GM19043 (cell line): ENCODE results near the gene NUP205.

Experiments
- ATAC-seq: cut with Tn5 transposase; IDR thresholded peaks from one replicate; pipeline ENCODE4 v1.9.1; 2021; ENCODE audit warnings: low read depth; ENCODE audit not compliant: unreplicated experiment

The NUP205 gene, protein sequence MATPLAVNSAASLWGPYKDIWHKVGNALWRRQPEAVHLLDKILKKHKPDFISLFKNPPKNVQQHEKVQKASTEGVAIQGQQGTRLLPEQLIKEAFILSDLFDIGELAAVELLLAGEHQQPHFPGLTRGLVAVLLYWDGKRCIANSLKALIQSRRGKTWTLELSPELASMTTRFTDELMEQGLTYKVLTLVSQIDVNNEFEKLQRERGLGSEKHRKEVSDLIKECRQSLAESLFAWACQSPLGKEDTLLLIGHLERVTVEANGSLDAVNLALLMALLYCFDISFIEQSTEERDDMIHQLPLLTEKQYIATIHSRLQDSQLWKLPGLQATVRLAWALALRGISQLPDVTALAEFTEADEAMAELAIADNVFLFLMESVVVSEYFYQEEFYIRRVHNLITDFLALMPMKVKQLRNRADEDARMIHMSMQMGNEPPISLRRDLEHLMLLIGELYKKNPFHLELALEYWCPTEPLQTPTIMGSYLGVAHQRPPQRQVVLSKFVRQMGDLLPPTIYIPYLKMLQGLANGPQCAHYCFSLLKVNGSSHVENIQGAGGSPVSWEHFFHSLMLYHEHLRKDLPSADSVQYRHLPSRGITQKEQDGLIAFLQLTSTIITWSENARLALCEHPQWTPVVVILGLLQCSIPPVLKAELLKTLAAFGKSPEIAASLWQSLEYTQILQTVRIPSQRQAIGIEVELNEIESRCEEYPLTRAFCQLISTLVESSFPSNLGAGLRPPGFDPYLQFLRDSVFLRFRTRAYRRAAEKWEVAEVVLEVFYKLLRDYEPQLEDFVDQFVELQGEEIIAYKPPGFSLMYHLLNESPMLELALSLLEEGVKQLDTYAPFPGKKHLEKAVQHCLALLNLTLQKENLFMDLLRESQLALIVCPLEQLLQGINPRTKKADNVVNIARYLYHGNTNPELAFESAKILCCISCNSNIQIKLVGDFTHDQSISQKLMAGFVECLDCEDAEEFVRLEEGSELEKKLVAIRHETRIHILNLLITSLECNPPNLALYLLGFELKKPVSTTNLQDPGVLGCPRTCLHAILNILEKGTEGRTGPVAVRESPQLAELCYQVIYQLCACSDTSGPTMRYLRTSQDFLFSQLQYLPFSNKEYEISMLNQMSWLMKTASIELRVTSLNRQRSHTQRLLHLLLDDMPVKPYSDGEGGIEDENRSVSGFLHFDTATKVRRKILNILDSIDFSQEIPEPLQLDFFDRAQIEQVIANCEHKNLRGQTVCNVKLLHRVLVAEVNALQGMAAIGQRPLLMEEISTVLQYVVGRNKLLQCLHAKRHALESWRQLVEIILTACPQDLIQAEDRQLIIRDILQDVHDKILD (N-terminal part only)

DNA sequence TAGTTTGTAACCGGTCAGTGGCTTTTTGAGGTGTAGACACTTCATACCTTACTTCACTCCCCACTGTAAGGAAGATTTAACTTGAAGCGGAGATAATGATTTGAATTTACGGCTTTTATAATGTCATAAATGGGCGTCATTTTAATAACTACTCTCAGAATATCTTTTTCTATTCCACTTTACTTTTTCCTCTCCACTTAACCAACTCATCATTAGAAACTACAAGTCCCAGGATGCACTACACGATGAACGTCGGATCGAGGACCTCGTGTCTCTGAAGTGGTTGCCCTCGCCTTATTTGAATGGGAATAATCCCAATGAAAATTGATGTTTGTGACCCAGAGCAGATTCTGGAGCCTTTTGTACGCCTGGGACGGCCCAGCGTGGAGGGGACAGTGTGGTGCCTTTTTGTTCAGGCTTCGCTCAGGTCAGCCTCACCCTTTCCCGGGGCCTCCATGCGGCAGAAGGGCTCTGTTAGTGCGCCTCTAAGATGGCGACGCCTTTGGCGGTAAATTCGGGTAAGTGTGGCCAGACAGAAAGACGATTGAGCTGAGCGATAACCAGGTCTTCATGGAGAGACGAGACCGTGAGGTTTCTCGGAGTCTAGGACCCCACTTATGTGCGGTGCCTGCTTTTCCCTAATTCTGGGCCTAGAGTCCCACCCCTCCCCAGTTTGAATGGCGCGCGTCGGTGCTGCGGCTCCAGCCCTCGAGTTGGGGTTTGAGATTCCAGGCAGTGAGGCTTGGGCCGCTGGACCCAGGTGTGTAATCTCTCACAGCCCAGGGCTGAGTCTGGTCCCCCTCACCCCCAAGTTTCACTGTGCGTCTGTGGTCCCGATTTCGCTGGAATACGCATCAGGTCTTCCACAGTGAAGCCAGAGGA is at the start of gene NUP205:
NUP205 (plus strand) TSS at position 463 of the 882 bp plus-strand sequence; CDS start at position 491, 28 bp downstream.
- ATAC-seq: peak; percentile 55

DNA sequence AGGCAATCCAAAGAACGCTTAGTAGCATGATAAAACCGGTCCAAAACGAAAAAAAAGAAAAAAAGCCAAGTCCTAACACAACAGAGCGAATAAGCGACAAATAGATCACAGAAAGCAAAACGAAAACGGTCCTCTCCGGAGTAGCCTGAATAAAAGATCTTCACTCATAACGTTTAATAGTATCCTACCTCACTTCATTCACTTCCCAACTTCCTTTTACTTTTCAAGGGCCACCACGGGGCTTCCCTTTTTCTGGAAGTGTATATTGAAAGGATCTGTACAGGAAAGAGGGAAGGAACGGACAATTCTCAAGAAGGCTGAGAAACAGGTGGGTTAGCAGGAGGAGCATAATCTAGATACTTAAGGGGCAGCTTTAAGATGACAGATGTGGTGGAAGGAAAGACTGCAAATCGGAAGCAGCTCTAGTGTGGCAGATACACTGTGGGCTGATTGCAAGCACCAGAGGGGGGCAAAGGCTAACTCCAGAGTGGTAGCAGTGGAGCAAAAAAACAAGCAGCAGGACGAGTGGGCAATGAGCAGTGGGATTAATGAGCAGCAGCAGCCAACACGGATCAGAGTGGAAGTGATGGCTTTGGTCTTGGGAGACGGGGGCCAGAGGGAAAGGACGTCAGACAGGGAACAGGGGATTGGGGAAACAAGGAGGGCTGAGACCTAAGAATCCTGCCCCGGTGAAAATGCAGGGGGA is 48.7 kb upstream of the NUP205 start:
- peak; percentile 28 for ATAC-seq

DNA sequence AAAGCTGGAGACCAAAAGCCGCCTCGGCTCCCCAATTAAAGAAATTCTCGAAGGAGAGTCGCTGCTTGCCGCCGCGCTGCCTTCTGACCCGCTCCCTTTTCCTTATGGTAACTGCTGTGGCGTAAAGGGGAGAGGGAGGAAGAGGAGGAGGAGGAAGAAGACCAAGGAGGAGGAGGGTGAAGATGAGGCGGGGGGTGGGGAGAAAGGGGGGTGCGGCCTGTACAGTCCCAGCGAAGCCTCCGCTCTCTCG is 48.2 kb upstream of the NUP205 start:
- ATAC-seq: no peak

DNA sequence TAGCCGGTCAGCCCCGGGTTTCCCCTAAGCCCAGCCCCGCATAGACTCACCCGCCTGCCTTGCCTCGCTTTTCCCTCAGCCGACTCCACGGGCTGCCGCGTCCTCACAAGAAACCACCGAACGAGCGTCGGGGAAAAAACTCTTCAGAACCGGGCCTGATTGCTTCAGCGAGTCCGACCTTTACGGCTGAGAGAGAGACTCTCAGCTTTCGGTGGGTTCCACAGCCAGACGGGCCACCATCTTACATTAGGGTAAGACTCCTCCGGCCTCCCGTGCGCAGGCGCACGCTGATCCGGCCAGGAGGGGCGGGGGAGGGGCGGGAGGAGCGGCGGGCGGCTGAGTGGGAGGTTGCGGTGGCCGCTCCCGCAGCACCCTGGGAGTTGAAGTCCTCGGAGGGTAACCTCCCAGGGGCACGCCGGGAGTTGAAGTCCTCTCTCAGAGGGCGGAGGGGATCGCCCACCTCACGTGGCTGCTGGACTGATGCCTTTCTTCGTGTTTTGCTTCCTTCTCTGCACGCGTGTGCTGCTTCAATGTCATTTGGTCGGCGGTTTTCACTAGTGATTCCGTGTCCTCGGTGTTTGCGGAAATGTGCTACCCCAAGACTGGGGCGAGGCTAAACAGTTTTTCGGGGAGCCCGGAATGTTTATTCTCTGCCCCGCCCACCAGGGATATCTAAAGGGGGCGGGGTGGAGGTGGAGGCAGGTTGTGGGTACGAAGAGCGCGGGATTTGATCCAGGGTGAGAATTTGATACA is 47.7 kb upstream of the NUP205 start, which contains the start of gene CNOT4:
CNOT4 (minus strand) TSS at position 264 of the 753 bp plus-strand sequence. CDS start 71,771 bp downstream, outside the sequence.
- peak; percentile 92 for ATAC-seq

DNA sequence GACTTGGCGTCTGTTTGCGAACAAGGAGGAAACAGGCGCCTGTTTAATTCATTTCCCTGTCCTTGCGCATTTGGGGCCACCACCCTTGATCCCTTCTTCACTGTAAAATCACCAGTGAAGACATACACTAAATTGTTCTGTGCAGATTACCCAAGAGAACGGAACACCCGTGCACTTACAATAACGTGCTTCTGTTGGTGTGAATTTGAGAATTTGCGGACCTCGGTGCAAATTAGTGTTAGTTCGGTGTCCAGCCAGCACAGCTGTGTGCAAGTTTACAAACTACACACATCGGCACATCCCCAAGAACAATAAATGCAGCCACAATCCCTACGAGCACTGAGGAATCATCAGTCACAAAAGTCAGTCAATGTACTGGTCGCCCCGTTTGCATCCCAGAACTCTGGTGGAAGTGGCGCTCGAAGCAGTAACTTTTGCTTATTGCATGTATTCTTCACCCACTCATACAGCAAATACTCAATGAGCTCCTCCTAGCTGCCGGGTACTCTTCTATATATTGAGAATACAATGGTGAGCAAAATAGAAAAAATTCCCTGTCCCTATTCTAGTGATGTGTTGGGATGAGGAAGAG is 47.0 kb upstream of the NUP205 start:
- no peak for ATAC-seq

DNA sequence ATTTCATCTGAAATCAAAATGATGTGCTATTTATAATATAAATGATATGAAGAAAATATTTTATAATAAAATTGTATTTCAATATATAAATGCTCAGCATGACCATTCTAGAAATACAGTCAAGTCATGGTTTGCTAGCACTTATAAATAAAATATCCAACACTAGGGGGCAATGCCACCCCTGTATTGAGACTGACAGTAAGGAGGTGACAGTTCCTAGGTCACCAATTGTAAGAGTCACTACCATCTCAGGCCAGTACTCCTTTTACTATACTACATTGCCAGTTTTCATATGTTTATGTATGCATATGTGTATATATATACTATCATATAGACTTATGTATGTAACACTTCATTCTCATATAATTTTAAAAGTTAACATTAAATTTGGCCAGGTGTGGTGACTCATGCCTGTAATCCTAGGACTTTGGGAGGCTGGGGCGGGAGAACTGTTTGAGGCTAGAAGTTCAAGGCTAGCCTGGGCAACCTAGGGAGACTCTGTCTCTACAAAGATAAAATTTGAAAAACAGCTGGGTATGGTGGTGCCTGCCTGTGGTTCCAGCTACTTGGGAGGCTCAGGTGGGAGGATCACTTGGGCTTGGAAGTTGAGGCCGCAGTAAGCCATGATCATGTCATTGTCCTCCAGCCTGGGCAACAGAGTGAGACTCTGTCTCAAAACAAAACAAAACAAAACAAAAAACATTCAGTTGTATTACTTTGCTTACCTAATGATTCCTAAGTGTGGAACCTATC is 45.4 kb upstream of the NUP205 start:
- ATAC-seq: peak; percentile 31

DNA sequence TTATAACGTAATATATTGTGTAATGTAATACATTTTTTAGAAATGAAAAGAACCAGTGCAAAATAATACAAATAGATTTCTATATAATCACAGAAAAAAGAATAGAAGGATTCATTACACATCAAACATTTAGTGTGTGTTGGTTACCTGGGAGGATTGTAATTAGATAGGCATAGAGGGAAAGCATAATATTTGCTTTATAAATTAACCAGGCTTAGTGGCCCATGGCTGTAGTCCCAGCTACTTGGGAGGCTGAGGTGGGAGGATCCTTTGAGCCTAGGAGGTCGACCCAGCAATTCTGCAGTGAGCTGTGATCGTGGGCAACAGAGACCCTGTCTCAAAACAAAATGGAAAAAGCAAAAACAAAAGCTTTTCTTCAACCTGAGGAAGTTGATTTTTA is 42.9 kb upstream of the NUP205 start:
- ATAC-seq: no peak

DNA sequence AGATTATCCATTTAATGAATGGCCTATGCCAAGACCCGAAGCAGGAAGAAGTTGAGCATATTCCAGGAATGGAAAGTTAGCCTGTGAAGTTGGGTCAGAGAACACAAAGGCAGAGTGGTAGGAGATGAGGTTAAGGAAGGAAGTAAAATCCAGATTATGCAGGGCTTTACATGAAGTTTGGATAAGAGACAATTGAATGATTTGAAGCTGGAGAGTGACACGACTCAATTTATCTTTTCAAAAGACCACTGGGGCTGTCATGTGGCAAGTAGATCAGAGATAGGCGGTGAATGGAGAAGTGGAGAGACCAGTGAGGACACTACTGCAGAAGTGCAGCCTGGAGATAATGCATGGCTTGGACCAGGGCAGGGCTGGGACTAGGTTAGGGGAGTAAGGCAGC is 40.7 kb upstream of the NUP205 start:
- no peak for ATAC-seq

DNA sequence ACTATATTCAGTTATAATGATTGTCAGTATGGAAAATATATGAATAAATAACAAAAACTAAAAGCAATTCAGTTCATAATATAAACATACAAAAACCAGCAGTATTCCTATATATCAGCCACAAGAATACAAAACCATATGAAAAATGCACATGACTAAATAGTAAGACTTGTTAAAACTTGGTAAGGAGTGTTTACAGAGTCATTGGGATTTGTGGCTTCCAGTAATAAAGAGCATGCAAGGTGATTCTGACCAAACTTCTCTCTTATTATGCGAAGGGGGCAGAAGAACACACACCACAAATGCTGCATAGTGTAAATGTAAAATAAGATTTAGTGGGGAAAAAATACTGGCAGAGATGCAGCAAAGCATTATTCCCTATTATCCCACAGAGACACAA is 39.0 kb upstream of the NUP205 start:
- no peak for ATAC-seq

DNA sequence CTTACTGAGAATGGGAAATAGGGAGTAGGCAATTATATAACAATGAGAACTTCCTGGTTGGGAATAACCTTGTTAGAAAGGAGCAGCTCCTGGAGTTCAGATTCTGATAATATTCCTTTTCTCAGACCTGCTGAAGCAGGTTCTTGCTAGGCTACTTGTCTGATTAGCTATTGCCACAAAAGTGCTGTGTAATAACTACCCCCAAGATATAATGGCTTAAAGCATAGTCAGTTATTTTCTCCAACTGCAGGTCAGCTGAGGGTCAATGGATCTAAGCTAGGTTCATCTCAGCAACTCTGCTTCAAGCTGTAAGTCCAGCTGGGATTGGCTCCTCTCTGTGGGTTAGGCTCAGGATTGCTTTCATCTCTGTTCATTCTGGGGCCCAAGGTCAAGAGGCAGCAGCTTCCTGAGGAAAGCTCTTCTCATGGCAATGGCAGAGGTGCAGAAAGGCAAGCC is 38.5 kb upstream of the NUP205 start:
- ATAC-seq: no peak

DNA sequence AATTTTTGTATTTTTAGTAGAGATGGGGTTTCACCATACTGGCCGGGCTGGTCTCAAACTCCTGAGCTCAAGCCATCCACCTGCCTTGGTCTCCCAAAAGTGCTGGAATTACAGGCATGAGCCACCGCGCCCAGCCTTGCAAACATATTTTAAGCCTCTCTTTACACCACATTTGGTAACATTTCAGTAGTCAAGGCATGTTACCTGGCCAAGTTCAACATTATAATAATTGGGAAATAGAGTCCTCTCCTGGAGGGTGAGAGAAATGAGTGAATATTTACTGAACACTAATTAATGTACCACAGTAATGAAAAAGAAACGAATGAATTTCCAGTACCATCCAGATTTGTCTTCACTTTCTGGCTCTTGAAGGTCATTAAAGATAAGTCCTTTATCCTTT is 37.8 kb upstream of the NUP205 start:
- no peak for ATAC-seq

DNA sequence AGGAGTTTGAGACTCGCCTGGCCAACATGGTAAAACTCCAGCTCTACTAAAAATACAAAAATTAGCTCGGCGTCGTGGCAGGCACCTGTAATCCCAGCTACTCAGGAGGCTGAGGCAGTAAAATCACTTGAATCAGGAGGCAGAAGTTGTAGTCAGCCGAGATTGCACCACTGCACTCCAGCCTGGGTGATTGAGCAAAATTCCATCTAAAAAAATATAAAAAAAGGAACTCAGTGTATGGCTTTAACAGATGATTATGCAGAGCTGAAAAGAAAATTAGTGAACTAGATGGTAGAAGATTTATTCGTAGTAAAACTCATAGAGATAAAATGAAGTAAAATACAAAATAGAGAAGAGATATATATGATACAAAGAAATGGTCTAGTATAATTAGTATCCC is 35.2 kb upstream of the NUP205 start:
- ATAC-seq: no peak

DNA sequence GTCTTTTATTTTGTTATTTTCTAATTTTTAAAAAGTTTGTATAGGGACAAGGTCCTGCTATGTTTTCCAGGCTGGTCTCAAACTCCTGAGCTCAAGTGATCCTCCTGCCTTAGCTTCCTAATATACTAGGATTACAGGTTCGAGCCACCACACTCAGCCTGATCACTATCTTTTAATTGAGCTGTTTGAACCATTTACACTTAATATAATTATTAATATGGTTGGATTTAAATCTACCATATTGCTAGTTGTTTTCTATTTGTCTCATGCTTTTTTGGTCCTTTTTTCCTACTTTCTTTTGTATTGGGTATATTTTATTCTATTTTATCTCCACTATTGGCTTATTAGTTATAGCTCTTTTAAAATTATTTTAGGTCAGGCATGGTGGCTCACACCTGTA is 34.6 kb upstream of the NUP205 start:
- ATAC-seq: no peak

DNA sequence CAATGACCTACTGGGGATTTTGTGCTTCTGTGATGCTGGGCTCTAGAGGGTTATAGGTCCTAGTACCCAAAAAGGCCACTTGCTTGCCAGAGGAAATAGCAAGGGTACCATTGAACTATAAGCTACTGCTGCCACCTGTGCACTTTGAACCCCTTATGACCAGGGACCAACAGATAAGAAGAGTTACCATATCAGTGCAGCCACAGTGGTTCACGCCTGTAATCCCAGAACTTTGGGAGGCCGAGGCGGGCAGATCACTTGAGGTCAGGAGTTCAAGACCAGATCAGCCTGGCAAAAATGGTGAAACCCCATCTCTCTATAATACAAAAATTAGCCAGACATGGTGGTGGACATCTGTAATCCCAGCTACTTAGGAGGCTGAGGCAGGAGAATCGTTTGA is 32.3 kb upstream of the NUP205 start:
- ATAC-seq: no peak

DNA sequence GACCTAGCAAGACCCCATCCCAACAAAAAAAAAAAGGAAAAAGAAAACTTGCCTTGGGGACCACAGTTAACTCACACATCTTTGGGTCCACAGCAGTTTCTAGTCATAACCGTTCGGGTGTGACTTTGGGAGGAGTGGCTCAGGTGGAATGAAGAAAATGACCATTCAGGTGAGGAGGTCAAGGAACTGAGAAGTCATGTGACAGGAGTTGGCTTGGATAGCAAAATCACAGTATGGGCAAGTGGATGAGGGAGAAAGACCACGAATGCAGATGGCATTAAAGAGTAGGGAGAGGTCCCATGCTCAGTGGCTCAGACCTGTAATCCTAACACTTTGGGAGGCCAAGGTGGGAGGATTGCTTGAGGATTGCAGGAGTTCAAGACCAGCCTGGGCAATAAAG is 30.7 kb upstream of the NUP205 start:
- no peak for ATAC-seq

DNA sequence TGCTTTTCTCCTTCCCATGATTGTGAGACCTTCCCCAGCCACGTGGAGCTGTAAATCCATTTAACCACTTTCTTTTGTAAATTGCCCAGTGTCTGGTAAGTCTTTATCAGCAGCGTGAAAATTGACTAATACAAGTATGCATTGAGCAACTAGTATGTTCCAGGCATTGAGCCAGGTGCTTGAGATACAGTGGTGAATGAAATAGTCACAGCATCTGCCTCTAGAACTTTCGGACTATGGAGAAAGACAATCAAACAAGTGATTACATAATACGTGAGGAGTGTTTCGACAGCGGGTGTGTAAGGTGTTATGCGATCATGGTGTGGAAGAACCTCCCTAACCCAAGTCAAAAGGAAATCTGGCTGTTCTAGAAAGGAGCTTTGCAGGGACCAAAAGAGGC is 21.6 kb upstream of the NUP205 start:
- no peak for ATAC-seq

DNA sequence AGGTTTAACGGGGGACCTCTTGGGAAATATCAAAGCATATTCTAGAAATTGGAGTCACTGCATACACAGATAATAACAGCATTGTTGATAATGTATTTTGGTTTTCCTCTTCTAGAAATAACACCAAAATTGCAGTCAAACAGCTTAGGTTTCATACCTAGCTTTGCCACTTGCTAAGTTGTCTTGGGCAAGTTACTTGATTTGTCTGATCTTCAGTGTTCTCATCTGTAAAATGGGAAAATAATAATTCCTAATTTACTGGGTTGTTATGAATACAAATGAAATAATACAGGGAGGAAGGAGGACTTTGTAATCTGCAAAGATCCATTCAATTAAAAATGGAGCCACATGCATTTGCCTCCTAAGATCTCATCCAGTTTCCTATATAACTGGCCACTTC is 20.3 kb upstream of the NUP205 start:
- no peak for ATAC-seq
